Measurements from ENCODE around the gene PSMA2.

DNA sequence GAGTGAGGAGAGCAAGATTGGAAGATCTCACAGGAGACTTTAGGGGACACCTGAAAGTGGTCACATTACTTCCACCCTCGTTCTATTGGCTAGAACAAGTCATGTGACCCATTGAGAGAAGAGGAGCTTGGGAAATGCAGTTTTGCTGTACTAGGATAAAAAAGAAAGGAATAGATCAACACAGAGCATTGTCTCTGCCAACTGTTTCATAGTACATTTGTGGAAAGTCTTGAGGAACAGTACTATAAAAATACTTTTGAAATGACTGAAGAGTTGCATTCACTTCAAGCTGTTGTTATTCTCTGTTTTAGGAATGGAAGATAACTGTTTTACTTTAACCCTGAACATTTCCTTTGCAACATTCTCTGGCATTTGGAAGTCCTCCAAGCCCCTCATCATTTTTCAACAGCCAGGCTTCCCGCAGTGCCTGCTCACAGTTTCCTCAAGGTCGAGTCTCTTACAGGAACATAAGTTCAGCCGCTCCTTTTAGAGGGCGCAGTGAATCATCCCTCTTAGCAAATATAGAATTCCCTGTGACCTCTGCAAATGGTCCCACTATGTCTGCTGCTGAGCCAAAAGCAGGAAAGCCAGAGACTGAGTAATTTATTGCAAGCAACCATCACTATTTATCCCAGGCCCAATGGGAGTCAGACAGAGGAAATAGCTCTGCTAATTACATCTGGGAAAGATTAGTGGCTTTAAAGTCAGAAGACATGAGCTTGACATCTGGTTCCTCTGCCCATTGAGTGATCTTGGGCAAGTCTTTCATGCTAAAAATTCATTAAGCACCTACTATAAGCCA lies 40.9 kb upstream of the PSMA2 start:
- TF ChIP-seq, protein P1, sequence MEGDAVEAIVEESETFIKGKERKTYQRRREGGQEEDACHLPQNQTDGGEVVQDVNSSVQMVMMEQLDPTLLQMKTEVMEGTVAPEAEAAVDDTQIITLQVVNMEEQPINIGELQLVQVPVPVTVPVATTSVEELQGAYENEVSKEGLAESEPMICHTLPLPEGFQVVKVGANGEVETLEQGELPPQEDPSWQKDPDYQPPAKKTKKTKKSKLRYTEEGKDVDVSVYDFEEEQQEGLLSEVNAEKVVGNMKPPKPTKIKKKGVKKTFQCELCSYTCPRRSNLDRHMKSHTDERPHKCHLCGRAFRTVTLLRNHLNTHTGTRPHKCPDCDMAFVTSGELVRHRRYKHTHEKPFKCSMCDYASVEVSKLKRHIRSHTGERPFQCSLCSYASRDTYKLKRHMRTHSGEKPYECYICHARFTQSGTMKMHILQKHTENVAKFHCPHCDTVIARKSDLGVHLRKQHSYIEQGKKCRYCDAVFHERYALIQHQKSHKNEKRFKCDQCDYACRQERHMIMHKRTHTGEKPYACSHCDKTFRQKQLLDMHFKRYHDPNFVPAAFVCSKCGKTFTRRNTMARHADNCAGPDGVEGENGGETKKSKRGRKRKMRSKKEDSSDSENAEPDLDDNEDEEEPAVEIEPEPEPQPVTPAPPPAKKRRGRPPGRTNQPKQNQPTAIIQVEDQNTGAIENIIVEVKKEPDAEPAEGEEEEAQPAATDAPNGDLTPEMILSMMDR (IDR thresholded peaks at IDR 0.05): no peak
- TF ChIP-seq POLR2AphosphoS5 (IDR thresholded peaks at IDR 0.05) (peak; percentile 56 to 71 (median 64)), POLR2A (IDR thresholded peaks at IDR 0.05) (no peak), EP300 (IDR thresholded peaks at IDR 0.05; ENCODE audit: low read depth) (peak; percentile 71)
